Effector memory CD8-positive, alpha-beta T cell (primary cell): Measurements from ENCODE around the gene MAGEA2B.
"Not testable (repeated sequence)": the region's sequence is repeated elsewhere in the genome, so short reads cannot be mapped to it uniquely, and the experiment has no call there.

Experiments
- ATAC-seq: fragments of 150-1000 bp; cut with Tn5 transposase; replicated peaks from 2 replicates; pipeline ENCODE4 v1.10.0; 2021; ENCODE audit warnings: mild to moderate bottlenecking, moderate library complexity
- DNase-seq, 3 experiments: peaks; one replicate each; pipeline ENCODE4 v3.0.0; 2021
- H3K27ac Mint-ChIP-seq, 2 donors: one replicate each; pipeline ENCODE4 v1.8.0; 2022; ENCODE audit warnings: mild to moderate bottlenecking in 2 of 2, mixed read lengths in 2 of 2, moderate library complexity in 2 of 2
- H3K27me3 Mint-ChIP-seq, 2 donors: one replicate each; pipeline ENCODE4 v1.8.0; 2022; ENCODE audit warnings: mixed read lengths in 2 of 2
- H3K36me3 Mint-ChIP-seq: one replicate; pipeline ENCODE4 v1.8.0; 2022; ENCODE audit warnings: mild to moderate bottlenecking, moderate library complexity, mixed read lengths; ENCODE audit not compliant: insufficient read depth
- H3K4me1 Mint-ChIP-seq, 2 donors: one replicate each; pipeline ENCODE4 v1.8.0; 2022; ENCODE audit warnings: low read depth in 2 of 2, mixed read lengths in 2 of 2
- H3K4me3 Mint-ChIP-seq, 2 donors: one replicate each; pipeline ENCODE4 v1.8.0; 2022; ENCODE audit warnings: mild to moderate bottlenecking in 2 of 2, mixed read lengths in 2 of 2, moderate library complexity in 2 of 2
- H3K9me3 Mint-ChIP-seq, 2 donors: one replicate each; pipeline ENCODE4 v1.8.0; 2022; ENCODE audit warnings: mixed read lengths in 2 of 2
- total RNA-seq, 9 experiments: gene quantifications; one replicate each; lab custom pipeline; 2026; lab: John Stamatoyannopoulos, UW

MAGEA2B gene
- 0 reads per million in 9 experiments for total RNA-seq

DNA sequence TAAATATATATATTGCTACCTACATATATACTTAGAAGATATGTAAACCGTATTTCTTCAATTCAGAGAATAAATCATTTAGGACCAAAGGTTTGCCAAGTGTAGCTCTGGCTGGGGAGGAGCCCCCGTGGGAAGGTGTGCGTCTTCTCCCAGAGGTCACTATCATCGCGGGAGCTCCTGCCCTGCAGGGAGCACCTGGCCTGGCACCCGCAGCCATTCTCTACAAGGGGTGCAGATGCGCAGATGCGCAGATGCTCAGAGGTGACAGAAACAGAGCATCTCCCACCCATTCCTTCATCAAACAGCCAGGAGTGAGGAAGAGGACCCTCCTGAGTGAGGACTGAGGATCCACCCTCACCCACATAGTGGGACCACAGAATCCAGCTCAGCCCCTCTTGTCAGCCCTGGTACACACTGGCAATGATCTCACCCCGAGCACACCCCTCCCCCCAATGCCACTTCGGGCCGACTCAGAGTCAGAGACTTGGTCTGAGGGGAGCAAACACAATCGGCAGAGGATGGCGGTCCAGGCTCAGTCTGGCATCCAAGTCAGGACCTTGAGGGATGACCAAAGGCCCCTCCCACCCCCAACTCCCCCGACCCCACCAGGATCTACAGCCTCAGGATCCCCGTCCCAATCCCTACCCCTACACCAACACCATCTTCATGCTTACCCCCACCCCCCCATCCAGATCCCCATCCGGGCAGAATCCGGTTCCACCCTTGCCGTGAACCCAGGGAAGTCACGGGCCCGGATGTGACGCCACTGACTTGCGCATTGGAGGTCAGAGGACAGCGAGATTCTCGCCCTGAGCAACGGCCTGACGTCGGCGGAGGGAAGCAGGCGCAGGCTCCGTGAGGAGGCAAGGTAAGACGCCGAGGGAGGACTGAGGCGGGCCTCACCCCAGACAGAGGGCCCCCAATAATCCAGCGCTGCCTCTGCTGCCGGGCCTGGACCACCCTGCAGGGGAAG lies at the start of gene MAGEA2B:
Gene MAGEA2B (plus strand): TSS at position 814 of the 973 bp plus-strand sequence. CDS start 2,479 bp downstream, outside the sequence.
- not testable (repeated sequence) for H3K36me3 Mint-ChIP-seq, ATAC-seq, H3K4me3 Mint-ChIP-seq, H3K27ac Mint-ChIP-seq, H3K27me3 Mint-ChIP-seq, DNase-seq, H3K4me1 Mint-ChIP-seq, H3K9me3 Mint-ChIP-seq

GRCh38 chrX:152674135-152674534 lies 40.3 kb upstream of the MAGEA2B start:
- no peaks in the 10 kb centered on the region for H3K4me1 Mint-ChIP-seq
- H3K27me3 Mint-ChIP-seq = peaks cover 5 to 13% of the 10 kb centered on the region in 2 donors
- DNase-seq = no peak
- no peaks in the 10 kb centered on the region for H3K36me3 Mint-ChIP-seq
- ATAC-seq = no peak
- no peaks in the 10 kb centered on the region for H3K9me3 Mint-ChIP-seq
- no peak overlapping the region for H3K27ac Mint-ChIP-seq
- no peak overlapping the region for H3K4me3 Mint-ChIP-seq

DNA sequence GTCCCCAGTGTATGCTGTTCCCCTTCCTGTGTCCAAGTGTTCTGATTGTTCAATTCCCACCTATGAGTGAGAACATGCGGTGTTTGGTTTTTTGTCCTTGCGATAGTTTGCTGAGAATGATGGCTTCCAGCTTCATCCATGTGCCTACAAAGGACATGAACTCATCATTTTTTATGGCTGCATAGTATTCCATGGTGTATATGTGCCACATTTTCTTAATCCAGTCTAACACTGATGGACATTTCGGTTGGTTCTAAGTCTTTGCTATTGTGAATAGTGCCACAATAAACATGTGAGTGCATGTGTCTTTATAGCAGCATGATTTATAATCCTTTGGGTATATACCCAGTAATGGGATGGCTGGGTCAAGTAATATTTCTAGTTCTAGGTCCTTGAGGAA lies 39.8 kb upstream of the MAGEA2B start:
- ATAC-seq, H3K36me3 Mint-ChIP-seq, H3K4me3 Mint-ChIP-seq, H3K27ac Mint-ChIP-seq, H3K4me1 Mint-ChIP-seq, H3K9me3 Mint-ChIP-seq, DNase-seq: not testable (repeated sequence)
- H3K27me3 Mint-ChIP-seq = peaks cover 5 to 11% of the 10 kb centered on the region in 2 donors

- ATAC-seq, H3K36me3 Mint-ChIP-seq, H3K27ac Mint-ChIP-seq, H3K4me3 Mint-ChIP-seq, H3K4me1 Mint-ChIP-seq, H3K9me3 Mint-ChIP-seq, DNase-seq, H3K27me3 Mint-ChIP-seq: not testable (repeated sequence)
Measured at GRCh38 chrX:152681012-152681411, 33.4 kb upstream of the MAGEA2B start.

DNA sequence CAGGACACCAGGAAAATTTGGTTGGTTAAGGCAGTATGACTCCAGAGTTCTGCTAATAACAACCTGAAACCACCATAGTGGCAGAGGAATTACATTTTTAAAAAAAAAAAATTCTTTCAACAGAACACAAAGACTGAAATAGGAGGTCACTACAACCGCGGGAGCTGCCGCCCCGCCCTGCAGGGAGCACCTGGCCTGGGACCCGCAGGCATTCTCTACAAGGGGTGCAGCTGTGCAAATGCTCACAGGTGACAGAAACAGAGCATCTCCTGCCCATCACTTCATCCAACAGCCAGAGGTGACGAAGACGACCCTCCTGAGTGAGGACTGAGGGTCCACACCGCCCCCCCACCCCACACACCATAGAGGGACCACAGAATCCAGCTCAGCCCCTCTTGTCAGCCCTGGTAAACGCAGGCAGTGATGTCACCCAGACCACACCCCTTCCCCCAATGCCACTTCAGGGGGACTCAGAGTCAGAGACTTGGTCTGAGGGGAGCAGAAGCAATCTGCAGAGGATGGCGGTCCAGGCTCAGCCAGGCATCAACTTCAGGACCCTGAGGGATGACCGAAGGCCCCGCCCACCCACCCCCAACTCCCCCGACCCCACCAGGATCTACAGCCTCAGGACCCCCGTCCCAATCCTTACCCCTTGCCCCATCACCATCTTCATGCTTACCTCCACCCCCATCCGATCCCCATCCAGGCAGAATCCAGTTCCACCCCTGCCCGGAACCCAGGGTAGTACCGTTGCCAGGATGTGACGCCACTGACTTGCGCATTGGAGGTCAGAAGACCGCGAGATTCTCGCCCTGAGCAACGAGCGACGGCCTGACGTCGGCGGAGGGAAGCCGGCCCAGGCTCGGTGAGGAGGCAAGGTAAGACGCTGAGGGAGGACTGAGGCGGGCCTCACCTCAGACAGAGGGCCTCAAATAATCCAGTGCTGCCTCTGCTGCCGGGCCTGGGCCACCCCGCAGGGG lies 16.2 kb upstream of the MAGEA2B start, which contains the start of gene MAGEA3:
Gene MAGEA3 (plus strand): TSS at position 843 of the 980 bp plus-strand sequence. CDS start 2,039 bp downstream, outside the sequence.
- not testable (repeated sequence) for H3K4me1 Mint-ChIP-seq, H3K4me3 Mint-ChIP-seq

GRCh38 chrX:152700390-152700789 lies 14.0 kb upstream of the MAGEA2B start:
- not testable (repeated sequence) for H3K27me3 Mint-ChIP-seq, DNase-seq

More for the DNA sequence above, 16.2 kb upstream of the MAGEA2B start, which contains the start of gene MAGEA3:
- not testable (repeated sequence) for H3K9me3 Mint-ChIP-seq, H3K27ac Mint-ChIP-seq, H3K36me3 Mint-ChIP-seq, H3K27me3 Mint-ChIP-seq, DNase-seq, ATAC-seq

GRCh38 chrX:152706500-152706899 lies 7.9 kb upstream of the MAGEA2B start:
- not testable (repeated sequence) for ATAC-seq, H3K27ac Mint-ChIP-seq, H3K9me3 Mint-ChIP-seq, H3K36me3 Mint-ChIP-seq, H3K4me1 Mint-ChIP-seq, H3K4me3 Mint-ChIP-seq, DNase-seq, H3K27me3 Mint-ChIP-seq

More at GRCh38 chrX:152700390-152700789, 14.0 kb upstream of the MAGEA2B start:
- H3K4me1 Mint-ChIP-seq, ATAC-seq, H3K36me3 Mint-ChIP-seq, H3K27ac Mint-ChIP-seq, H3K9me3 Mint-ChIP-seq, H3K4me3 Mint-ChIP-seq: not testable (repeated sequence)

DNA sequence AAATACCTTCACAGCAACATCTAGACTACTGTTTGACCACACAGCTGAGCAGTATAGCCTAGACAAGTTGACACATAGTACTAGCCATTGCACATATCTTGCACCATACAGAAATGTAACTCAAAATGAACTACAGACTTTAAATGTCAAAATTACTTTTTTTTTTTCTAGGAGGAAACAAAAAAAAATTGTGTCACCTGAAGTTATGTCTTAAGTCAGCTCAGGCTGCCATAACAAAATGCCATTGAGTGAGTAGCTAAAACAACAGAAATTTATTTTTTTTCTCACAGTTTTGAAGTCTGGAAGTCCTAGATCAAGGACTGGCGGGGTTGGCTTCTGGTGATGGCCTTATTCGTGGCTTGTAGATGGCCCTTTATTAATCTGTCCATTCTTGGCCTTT lies 5.3 kb upstream of the MAGEA2B start, which contains the start of gene CSAG2:
Gene CSAG2 (minus strand): TSS at position 101 of the 400 bp plus-strand sequence. CDS start 161 bp downstream, outside the sequence.
- not testable (repeated sequence) for H3K27ac Mint-ChIP-seq, H3K9me3 Mint-ChIP-seq, H3K27me3 Mint-ChIP-seq, H3K4me1 Mint-ChIP-seq, H3K36me3 Mint-ChIP-seq, ATAC-seq, DNase-seq, H3K4me3 Mint-ChIP-seq

DNA sequence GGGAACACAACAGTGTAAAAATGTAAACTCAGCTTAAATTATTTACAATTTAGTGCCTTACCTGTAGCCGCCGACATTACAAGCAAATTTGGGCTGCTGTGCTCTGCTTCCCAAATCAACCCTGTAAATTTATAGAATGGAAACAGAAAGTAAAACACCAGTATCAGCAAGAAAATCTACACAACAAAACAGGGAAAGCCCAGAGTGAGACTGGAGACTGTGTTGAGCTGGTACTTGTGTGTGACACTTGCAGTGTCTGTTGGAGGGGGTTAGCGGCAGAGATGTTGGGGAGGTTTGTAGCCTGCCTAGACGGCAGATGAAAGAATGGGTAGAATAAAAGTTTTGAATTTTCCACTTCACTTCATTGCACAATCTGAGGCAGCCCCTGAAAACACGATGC lies 1.2 kb upstream of the MAGEA2B start:
- H3K4me3 Mint-ChIP-seq, DNase-seq, H3K9me3 Mint-ChIP-seq, H3K27ac Mint-ChIP-seq, H3K4me1 Mint-ChIP-seq, ATAC-seq, H3K36me3 Mint-ChIP-seq, H3K27me3 Mint-ChIP-seq: not testable (repeated sequence)

DNA sequence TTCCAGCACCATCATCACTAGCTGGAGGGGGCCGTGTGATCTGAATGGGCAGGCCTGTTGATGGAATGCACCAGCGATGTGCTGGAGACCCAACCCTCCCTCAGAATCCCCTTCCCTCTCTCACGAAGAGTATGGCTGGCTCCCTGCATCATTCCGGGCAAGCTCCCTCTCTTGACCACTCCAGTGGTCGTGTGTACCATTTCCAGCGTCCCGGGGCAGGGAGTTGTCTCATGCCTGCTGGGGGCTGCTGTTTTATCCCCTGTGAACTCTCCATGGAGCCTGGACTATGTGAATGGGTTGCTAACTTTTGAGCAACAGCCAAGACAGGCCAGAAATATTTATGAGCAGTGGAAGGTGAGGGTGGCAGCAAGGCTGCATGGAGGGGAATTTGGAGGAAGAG lies 11.0 kb downstream of the MAGEA2B start:
- no peak overlapping the region for H3K4me3 Mint-ChIP-seq
- ATAC-seq = no peak

GRCh38 chrX:152733261-152733975 lies 19.0 kb downstream of the MAGEA2B start, which contains the start of the genes CSAG1 and MAGEA12:
CSAG1 (minus strand) TSS chrX:152733721; CDS start chrX:152732460, 1,261 bp downstream.
MAGEA12 (plus strand) TSS chrX:152733757; CDS start chrX:152736162, 2,405 bp downstream.
- Mint-ChIP-seq H3K36me3 (no peaks in the 10 kb centered on the region), H3K4me3 (no peak within 1 kb of the TSS), H3K27me3 (peaks cover 0 to 5% of the 10 kb centered on the region in 2 donors), H3K4me1 (no peaks in the 10 kb centered on the region), H3K9me3 (no peaks in the 10 kb centered on the region), H3K27ac (no peak within 1 kb of the TSS)
- DNase-seq (no peak), ATAC-seq (no peak)

More for the DNA sequence above, 11.0 kb downstream of the MAGEA2B start:
- H3K27ac Mint-ChIP-seq = no peak overlapping the region
- H3K36me3 Mint-ChIP-seq = no peaks in the 10 kb centered on the region
- DNase-seq = no peak
- no peaks in the 10 kb centered on the region for H3K4me1 Mint-ChIP-seq
- H3K9me3 Mint-ChIP-seq = no peaks in the 10 kb centered on the region
- peaks cover 5 to 8% of the 10 kb centered on the region in 2 donors for H3K27me3 Mint-ChIP-seq

- not testable (repeated sequence) for H3K4me1 Mint-ChIP-seq, H3K27ac Mint-ChIP-seq, DNase-seq, H3K27me3 Mint-ChIP-seq, ATAC-seq, H3K9me3 Mint-ChIP-seq, H3K36me3 Mint-ChIP-seq, H3K4me3 Mint-ChIP-seq
Measured at GRCh38 chrX:152734143-152734858, 19.9 kb downstream of the MAGEA2B start.
